Measurements from ENCODE around the gene ITPR2.

Gene ITPR2

DNA sequence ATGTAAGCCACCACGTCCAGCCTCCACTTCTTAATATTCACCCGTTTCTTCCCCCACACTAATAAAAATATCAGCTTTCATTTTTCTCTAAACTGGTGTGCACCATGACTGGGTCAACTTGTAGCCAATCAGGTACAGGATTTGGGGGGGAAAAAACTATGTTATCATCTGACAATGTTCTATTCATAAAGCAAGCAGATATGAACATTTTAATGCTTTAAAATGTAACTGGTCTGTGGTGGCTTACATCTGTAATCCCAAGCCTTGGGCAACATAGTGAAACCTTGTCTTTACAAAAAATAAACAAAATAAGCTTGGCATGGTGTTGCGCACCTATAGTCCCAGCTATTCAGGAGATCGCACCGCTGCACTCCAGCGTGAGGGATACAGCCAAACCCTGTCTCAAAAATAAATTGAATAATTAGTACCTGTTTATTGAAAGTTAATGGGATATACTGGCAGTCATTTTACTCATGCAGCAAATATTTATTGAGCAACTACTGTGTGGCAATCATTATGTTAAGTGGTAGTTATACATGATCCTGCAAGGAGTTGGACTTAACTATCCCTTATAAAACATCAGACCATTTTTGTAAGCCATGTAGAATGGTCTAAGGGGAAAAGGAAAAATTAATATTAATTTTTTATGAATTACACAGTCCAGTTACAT lies 15.3 kb upstream of the ITPR2 start:
- Histone ChIP-seq H2AFZ (ENCODE audit: low read length) (no peak overlapping the region), H3K4me2 (ENCODE audit: low read depth, low read length) (no peak overlapping the region), H3K9me2 (replicated peaks; ENCODE audit: insufficient read depth, low read length) (no peaks in the 10 kb centered on the region), H3K36me3 (replicated peaks; ENCODE audit: insufficient read depth, low read length) (no peaks in the 10 kb centered on the region), H3F3A (ENCODE audit: insufficient read depth, low read length) (no peaks in the 10 kb centered on the region), H3K4me3 (ENCODE audit: low read length) (no peak overlapping the region), H3K9me3 (replicated peaks; ENCODE audit: insufficient read depth, low read length) (no peaks in the 10 kb centered on the region), H3K9ac (ENCODE audit: low read length) (no peak overlapping the region), H3K27me3 (replicated peaks; ENCODE audit: insufficient read depth, low read length) (no peaks in the 10 kb centered on the region), H3K79me2 (ENCODE audit: low read length) (no peaks in the 10 kb centered on the region), H4K20me1 (ENCODE audit: insufficient read depth, low read length) (no peaks in the 10 kb centered on the region), H3K27ac (ENCODE audit: low read length) (no peak overlapping the region), H3K4me1 (ENCODE audit: low read length) (peaks cover 4% of the 10 kb centered on the region; the same call in 1 of the 2 replicates)
- DNase-seq: no peak
- TF ChIP-seq, protein P1, sequence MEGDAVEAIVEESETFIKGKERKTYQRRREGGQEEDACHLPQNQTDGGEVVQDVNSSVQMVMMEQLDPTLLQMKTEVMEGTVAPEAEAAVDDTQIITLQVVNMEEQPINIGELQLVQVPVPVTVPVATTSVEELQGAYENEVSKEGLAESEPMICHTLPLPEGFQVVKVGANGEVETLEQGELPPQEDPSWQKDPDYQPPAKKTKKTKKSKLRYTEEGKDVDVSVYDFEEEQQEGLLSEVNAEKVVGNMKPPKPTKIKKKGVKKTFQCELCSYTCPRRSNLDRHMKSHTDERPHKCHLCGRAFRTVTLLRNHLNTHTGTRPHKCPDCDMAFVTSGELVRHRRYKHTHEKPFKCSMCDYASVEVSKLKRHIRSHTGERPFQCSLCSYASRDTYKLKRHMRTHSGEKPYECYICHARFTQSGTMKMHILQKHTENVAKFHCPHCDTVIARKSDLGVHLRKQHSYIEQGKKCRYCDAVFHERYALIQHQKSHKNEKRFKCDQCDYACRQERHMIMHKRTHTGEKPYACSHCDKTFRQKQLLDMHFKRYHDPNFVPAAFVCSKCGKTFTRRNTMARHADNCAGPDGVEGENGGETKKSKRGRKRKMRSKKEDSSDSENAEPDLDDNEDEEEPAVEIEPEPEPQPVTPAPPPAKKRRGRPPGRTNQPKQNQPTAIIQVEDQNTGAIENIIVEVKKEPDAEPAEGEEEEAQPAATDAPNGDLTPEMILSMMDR (IDR thresholded peaks at IDR 0.05; ENCODE audit: low read length): no peak
- TF ChIP-seq EZH2 (optimal IDR thresholded peaks at IDR 0.05; ENCODE audit: low read depth, low read length): no peak
- no peak for TF ChIP-seq EZH2phosphoT487 (IDR thresholded peaks at IDR 0.05; ENCODE audit: low read length)

DNA sequence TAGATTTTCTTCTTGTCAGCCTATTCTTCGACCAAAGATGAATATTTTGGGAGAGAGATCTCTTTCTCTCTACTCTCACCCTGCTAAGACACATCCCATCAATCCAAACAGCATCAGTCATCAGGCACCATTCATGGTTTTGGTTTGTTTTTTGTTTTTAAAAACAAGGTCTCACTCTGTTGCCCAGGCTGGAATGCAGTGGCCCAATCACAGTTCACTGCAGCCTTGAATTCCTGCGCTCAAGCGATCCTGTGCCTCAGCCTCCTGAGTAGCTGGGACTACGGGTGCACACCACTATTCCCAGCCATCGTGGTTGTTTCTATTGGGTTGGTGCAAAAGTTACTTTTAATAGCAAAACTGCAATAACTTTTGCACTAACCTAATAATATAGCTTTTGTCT lies 14.4 kb upstream of the ITPR2 start:
- H3K27me3 ChIP-seq (replicated peaks; ENCODE audit: insufficient read depth, low read length): no peaks in the 10 kb centered on the region
- no peak overlapping the region for H2AFZ ChIP-seq (ENCODE audit: low read length)
- H3F3A ChIP-seq (ENCODE audit: insufficient read depth, low read length): no peaks in the 10 kb centered on the region
- no peaks in the 10 kb centered on the region for H3K79me2 ChIP-seq (ENCODE audit: low read length)
- H3K9me3 ChIP-seq (replicated peaks; ENCODE audit: insufficient read depth, low read length): no peaks in the 10 kb centered on the region
- no peaks in the 10 kb centered on the region for H3K36me3 ChIP-seq (replicated peaks; ENCODE audit: insufficient read depth, low read length)
- no peak overlapping the region for H3K27ac ChIP-seq (ENCODE audit: low read length)
- H3K4me1 ChIP-seq (ENCODE audit: low read length): peaks cover 4% of the 10 kb centered on the region; the same call in 1 of the 2 replicates
- TF ChIP-seq EZH2 (optimal IDR thresholded peaks at IDR 0.05; ENCODE audit: low read depth, low read length): no peak
- TF ChIP-seq EZH2phosphoT487 (IDR thresholded peaks at IDR 0.05; ENCODE audit: low read length): no peak
- TF ChIP-seq, protein P1 (IDR thresholded peaks at IDR 0.05; ENCODE audit: low read length): no peak
- H3K9me2 ChIP-seq (replicated peaks; ENCODE audit: insufficient read depth, low read length): no peaks in the 10 kb centered on the region
- no peak overlapping the region for H3K9ac ChIP-seq (ENCODE audit: low read length)
- no peaks in the 10 kb centered on the region for H4K20me1 ChIP-seq (ENCODE audit: insufficient read depth, low read length)
- no peak overlapping the region for H3K4me3 ChIP-seq (ENCODE audit: low read length)
- no peak for DNase-seq
- H3K4me2 ChIP-seq (ENCODE audit: low read depth, low read length): no peak overlapping the region

DNA sequence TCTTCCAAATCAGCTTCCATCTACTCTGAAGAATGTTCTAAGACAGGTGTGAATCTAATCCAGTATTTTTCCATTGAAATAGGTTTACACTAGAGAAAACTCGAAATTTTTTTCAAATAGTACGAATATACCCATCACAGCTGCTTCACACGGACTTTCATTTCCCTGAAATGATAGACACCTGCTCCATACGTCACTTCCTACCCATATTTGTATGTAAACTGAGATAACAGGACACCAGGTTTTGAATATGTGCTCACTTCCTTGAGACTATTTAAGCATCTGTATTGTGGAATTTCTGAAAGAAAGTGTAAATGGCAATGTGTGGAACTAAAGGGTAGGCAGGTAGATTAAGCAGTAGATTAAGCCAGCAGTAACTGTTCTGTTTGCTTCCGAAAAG lies 13.4 kb upstream of the ITPR2 start:
- Histone ChIP-seq H3K9ac (ENCODE audit: low read length) (no peak overlapping the region), H3K36me3 (replicated peaks; ENCODE audit: insufficient read depth, low read length) (no peaks in the 10 kb centered on the region), H3K4me3 (ENCODE audit: low read length) (0 out of 2 replicates have a peak overlapping the region, but pooled peaks have one; percentile 6), H3K27me3 (replicated peaks; ENCODE audit: insufficient read depth, low read length) (no peaks in the 10 kb centered on the region), H3K9me2 (replicated peaks; ENCODE audit: insufficient read depth, low read length) (no peaks in the 10 kb centered on the region), H2AFZ (ENCODE audit: low read length) (0 out of 2 replicates have a peak overlapping the region, but pooled peaks have one; percentile 33), H3F3A (ENCODE audit: insufficient read depth, low read length) (no peaks in the 10 kb centered on the region), H3K4me1 (ENCODE audit: low read length) (peaks cover 4% of the 10 kb centered on the region; the same call in 1 of the 2 replicates), H3K79me2 (ENCODE audit: low read length) (no peaks in the 10 kb centered on the region), H3K4me2 (ENCODE audit: low read depth, low read length) (peak overlapping the region; percentile 28; the same call in 1 of the 2 replicates), H3K9me3 (replicated peaks; ENCODE audit: insufficient read depth, low read length) (no peaks in the 10 kb centered on the region), H3K27ac (ENCODE audit: low read length) (peak overlapping the region; percentile 20; the same call in 1 of the 2 replicates), H4K20me1 (ENCODE audit: insufficient read depth, low read length) (no peaks in the 10 kb centered on the region)
- TF ChIP-seq, protein P1 (IDR thresholded peaks at IDR 0.05; ENCODE audit: low read length): no peak
- TF ChIP-seq EZH2 (optimal IDR thresholded peaks at IDR 0.05; ENCODE audit: low read depth, low read length): no peak
- TF ChIP-seq EZH2phosphoT487 (IDR thresholded peaks at IDR 0.05; ENCODE audit: low read length): no peak
- no peak for DNase-seq

Measured in MM.1S (cell line).